Neural progenitor cell (in vitro differentiated cells): ENCODE measurements around the gene LSM14B. TPM values are rescaled to one million over a fixed set of nuclear protein-coding genes. Genes with fewer than 3 reads are reported as not detected.

Experiments
- DNase-seq: peaks from one replicate; pipeline ENCODE4 v3.0.0-alpha.2; 2016; ENCODE audit warnings: low spot score
- H2AFZ ChIP-seq: fragments of 200-600 bp; sonication (generic); replicated peaks from 2 replicates; pipeline ENCODE4 v1.6.1; 2016; ENCODE audit warnings: antibody characterized with exemption
- H3F3A ChIP-seq: fragments of 200-600 bp; sonication (generic); 2 replicates; pipeline ENCODE4 v1.6.1; 2016; ENCODE audit warnings: antibody characterized with exemption, low read depth
- H3K27ac ChIP-seq: fragments of 200-600 bp; sonication (generic); 2 replicates; pipeline ENCODE4 v1.5.1; 2016; ENCODE audit warnings: mild to moderate bottlenecking
- H3K27me3 ChIP-seq: fragments of 200-600 bp; sonication (generic); 2 replicates; pipeline ENCODE4 v1.6.1; 2016; ENCODE audit warnings: mild to moderate bottlenecking, moderate library complexity
- H3K36me3 ChIP-seq: fragments of 200-600 bp; sonication (generic); 2 replicates; pipeline ENCODE4 v1.5.1; 2016
- H3K4me1 ChIP-seq: fragments of 200-600 bp; sonication (generic); 2 replicates; pipeline ENCODE4 v1.6.1; 2016; ENCODE audit warnings: mixed run types
- H3K4me2 ChIP-seq: fragments of 200-600 bp; sonication (generic); 2 replicates; pipeline ENCODE4 v1.6.1; 2016
- H3K4me3 ChIP-seq: fragments of 200-600 bp; sonication (generic); 2 replicates; pipeline ENCODE4 v1.5.1; 2016
- H3K79me2 ChIP-seq: fragments of 200-600 bp; sonication (generic); 2 replicates; pipeline ENCODE4 v1.6.1; 2016; ENCODE audit warnings: low read depth
- H3K9ac ChIP-seq: fragments of 200-600 bp; sonication (generic); 2 replicates; pipeline ENCODE4 v1.6.1; 2016
- H3K9me3 ChIP-seq: fragments of 200-600 bp; sonication (generic); 2 replicates; pipeline ENCODE4 v1.5.1; 2016; ENCODE audit warnings: low read depth
- H4K20me1 ChIP-seq: fragments of 200-600 bp; sonication (generic); 2 replicates; pipeline ENCODE4 v1.6.1; 2016; ENCODE audit warnings: low read depth
- H3K27ac Mint-ChIP-seq: 3 replicates; pipeline ENCODE4 v1.8.0; 2021; ENCODE audit warnings: mixed read lengths
- H3K27me3 Mint-ChIP-seq: 2 replicates; pipeline ENCODE4 v1.8.0; 2022; ENCODE audit warnings: low read depth, mild to moderate bottlenecking, inconsistent platforms, moderate library complexity, mixed read lengths; ENCODE audit not compliant: insufficient read depth
- H3K36me3 Mint-ChIP-seq: 3 replicates; pipeline ENCODE4 v1.8.0; 2021; ENCODE audit warnings: mixed read lengths
- H3K4me1 Mint-ChIP-seq: 3 replicates; pipeline ENCODE4 v1.8.0; 2021; ENCODE audit warnings: mixed read lengths
- H3K4me3 Mint-ChIP-seq: 3 replicates; pipeline ENCODE4 v1.8.0; 2021; ENCODE audit warnings: mild to moderate bottlenecking, moderate library complexity, mixed read lengths
- H3K9me3 Mint-ChIP-seq: 3 replicates; pipeline ENCODE4 v1.8.0; 2020; ENCODE audit warnings: mixed read lengths
- CTCF ChIP-seq: fragments of 200-600 bp; sonication (generic); IDR thresholded peaks from 2 replicates; pipeline ENCODE4 v1.5.1; 2017; ENCODE audit warnings: antibody characterized with exemption, mild to moderate bottlenecking
- EZH2 ChIP-seq: fragments of 200-600 bp; sonication (generic); IDR thresholded peaks from 2 replicates; pipeline ENCODE4 v1.6.1; 2017; ENCODE audit warnings: antibody characterized with exemption, mild to moderate bottlenecking, moderate library complexity
- EZH2phosphoT487 ChIP-seq: fragments of 200-600 bp; sonication (generic); IDR thresholded peaks from 2 replicates; pipeline ENCODE4 v1.6.1; 2017; ENCODE audit warnings: antibody characterized with exemption
- total RNA-seq: library from RNA; depleted of rRNA; stranded (reverse); fragments of >200 nt; gene quantifications from 2 replicates; pipeline ENCODE4 v1.2.3, GENCODE V29; 2015; ENCODE audit warnings: low replicate concordance

LSM14B gene
- total RNA-seq, 1 donor from 2014 or later: 52.6 TPM

- Histone ChIP-seq H3K27ac (no peak overlapping the region), H2AFZ (no peak overlapping the region), H3K4me3 (no peak overlapping the region), H3K36me3 (peaks cover 5% of the 10 kb centered on the region), H3K9ac (no peak overlapping the region), H3K79me2 (peaks cover 20% of the 10 kb centered on the region), H3K4me1 (no peaks in the 10 kb centered on the region), H3F3A (peaks cover 52% of the 10 kb centered on the region), H3K9me3 (no peaks in the 10 kb centered on the region), H3K4me2 (no peak overlapping the region), H3K27me3 (no peaks in the 10 kb centered on the region), H4K20me1 (peaks cover 90% of the 10 kb centered on the region)
- no peak for TF ChIP-seq EZH2
- peak; percentile 4 for TF ChIP-seq CTCF
- TF ChIP-seq EZH2phosphoT487: no peak
- Mint-ChIP-seq H3K4me1 (no peaks in the 10 kb centered on the region), H3K36me3 (peaks cover 45% of the 10 kb centered on the region), H3K4me3 (no peak overlapping the region), H3K27ac (no peak overlapping the region), H3K9me3 (no peaks in the 10 kb centered on the region), H3K27me3 (peaks cover 8% of the 10 kb centered on the region)
- no peak for DNase-seq
These were observed 11.6 kb downstream of the LSM14B start for GRCh38 chr20:62133864-62134263.

- H3K27me3 ChIP-seq: no peaks in the 10 kb centered on the region
- TF ChIP-seq EZH2 (no peak), EZH2phosphoT487 (no peak), CTCF (no peak)
- peaks cover 91% of the 10 kb centered on the region for H4K20me1 ChIP-seq
- H3K27ac ChIP-seq: no peak overlapping the region
- Mint-ChIP-seq H3K4me1 (no peaks in the 10 kb centered on the region), H3K27me3 (peaks cover 8% of the 10 kb centered on the region), H3K36me3 (peaks cover 43% of the 10 kb centered on the region), H3K9me3 (no peaks in the 10 kb centered on the region), H3K4me3 (no peak overlapping the region), H3K27ac (no peak overlapping the region)
- no peak for DNase-seq
- peaks cover 54% of the 10 kb centered on the region for H3F3A ChIP-seq
- H3K36me3 ChIP-seq: peaks cover 8% of the 10 kb centered on the region
- H3K4me1 ChIP-seq: no peaks in the 10 kb centered on the region
- no peak overlapping the region for H2AFZ ChIP-seq
- H3K4me3 ChIP-seq: no peak overlapping the region
- no peak overlapping the region for H3K9ac ChIP-seq
- H3K9me3 ChIP-seq: no peaks in the 10 kb centered on the region
- no peak overlapping the region for H3K4me2 ChIP-seq
- peaks cover 25% of the 10 kb centered on the region for H3K79me2 ChIP-seq
These were observed 12.5 kb downstream of the LSM14B start for GRCh38 chr20:62134735-62135231.

GRCh38 chr20:62135573-62136266, 13.4 kb downstream of the LSM14B start:
- H3K9ac ChIP-seq: no peak overlapping the region
- no peak overlapping the region for H3K27ac Mint-ChIP-seq
- no peak for DNase-seq
- no peak overlapping the region for H2AFZ ChIP-seq
- H3F3A ChIP-seq: peaks cover 58% of the 10 kb centered on the region
- H3K27me3 Mint-ChIP-seq: peaks cover 8% of the 10 kb centered on the region
- H3K4me1 ChIP-seq: no peaks in the 10 kb centered on the region
- peaks cover 8% of the 10 kb centered on the region for H3K36me3 ChIP-seq
- H3K4me1 Mint-ChIP-seq: peaks cover 6% of the 10 kb centered on the region
- H3K9me3 ChIP-seq: no peaks in the 10 kb centered on the region
- no peaks in the 10 kb centered on the region for H3K27me3 ChIP-seq
- peaks cover 93% of the 10 kb centered on the region for H4K20me1 ChIP-seq
- H3K4me3 Mint-ChIP-seq: no peak overlapping the region
- H3K9me3 Mint-ChIP-seq: no peaks in the 10 kb centered on the region
- peaks cover 41% of the 10 kb centered on the region for H3K36me3 Mint-ChIP-seq
- H3K4me2 ChIP-seq: no peak overlapping the region
- H3K4me3 ChIP-seq: no peak overlapping the region
- H3K27ac ChIP-seq: no peak overlapping the region
- peaks cover 29% of the 10 kb centered on the region for H3K79me2 ChIP-seq
- no peak for TF ChIP-seq EZH2
- no peak for TF ChIP-seq CTCF
- no peak for TF ChIP-seq EZH2phosphoT487
